A673 (cell line): Measurements from ENCODE around the gene ENTHD1. TPM values are rescaled to one million over a fixed set of nuclear protein-coding genes. Genes with fewer than 3 reads are reported as not detected.

Experiments
- BruUV-seq: library from RNA; stranded (reverse); fragments of 400-500 nt; replicated peaks from 2 replicates; lab custom pipeline; 2021; lab: Mats Ljungman, UMichigan
- CTCF ChIA-PET: fragments of 300-600 bp; sonication (Branson Sonifier 250); formaldehyde crosslinking; loops from one replicate; lab custom pipeline; 2022; ENCODE audit warnings: antibody characterized with exemption; lab: Charles Lee
- POLR2A ChIA-PET: fragments of 300-600 bp; sonication (Branson Sonifier 250); formaldehyde crosslinking; loops from one replicate; lab custom pipeline; 2022; ENCODE audit warnings: antibody characterized with exemption; ENCODE audit not compliant: low non-redundant PET; lab: Charles Lee
- DNase-seq: peaks from one replicate; pipeline ENCODE4 v3.0.0-alpha.2; 2015; ENCODE audit warnings: low spot score
- H3K27ac ChIP-seq: fragments of 200-600 bp; sonication (generic); 2 replicates; pipeline ENCODE4 v1.5.1; 2016; ENCODE audit warnings: mixed run types, low read depth, mild to moderate bottlenecking, mixed read lengths, antibody characterized with exemption, low read length; ENCODE audit not compliant: poor library complexity, severe bottlenecking
- H3K27me3 ChIP-seq: fragments of 200-600 bp; sonication (generic); replicated peaks from 2 replicates; pipeline ENCODE4 v1.6.1; 2017; ENCODE audit warnings: mixed run types, low read depth, mild to moderate bottlenecking, mixed read lengths, antibody characterized with exemption, low read length; ENCODE audit not compliant: insufficient read depth, poor library complexity
- H3K36me3 ChIP-seq: fragments of 200-600 bp; sonication (generic); 2 replicates; pipeline ENCODE4 v1.6.1; 2016; ENCODE audit warnings: mixed run types, mild to moderate bottlenecking, mixed read lengths, antibody characterized with exemption, low read length; ENCODE audit not compliant: insufficient read depth, poor library complexity, severe bottlenecking
- H3K4me1 ChIP-seq: fragments of 200-600 bp; sonication (generic); 2 replicates; pipeline ENCODE4 v1.6.1; 2017; ENCODE audit warnings: mixed run types, mild to moderate bottlenecking, mixed read lengths, antibody characterized with exemption, low read length; ENCODE audit not compliant: insufficient read depth, poor library complexity, severe bottlenecking
- H3K4me3 ChIP-seq: fragments of 200-600 bp; sonication (generic); 2 replicates; pipeline ENCODE4 v1.5.1; 2016; ENCODE audit warnings: low read depth, mixed run types, mild to moderate bottlenecking, mixed read lengths, low read length; ENCODE audit not compliant: poor library complexity, severe bottlenecking
- H3K9me3 ChIP-seq: fragments of 200-600 bp; sonication (generic); 2 replicates; pipeline ENCODE4 v1.6.1; 2016; ENCODE audit warnings: mixed run types, low read depth, mild to moderate bottlenecking, mixed read lengths, antibody characterized with exemption, low read length; ENCODE audit not compliant: poor library complexity, severe bottlenecking
- EZH2 ChIP-seq: fragments of 200-600 bp; sonication (generic); IDR thresholded peaks from 2 replicates; pipeline ENCODE4 v1.6.1; 2017; ENCODE audit warnings: borderline replicate concordance, low read depth, mild to moderate bottlenecking, mixed read lengths, antibody characterized with exemption, low read length; ENCODE audit not compliant: poor library complexity, severe bottlenecking
- intact Hi-C: fragments of 100-400 bp; cut with micrococcal nuclease; formaldehyde crosslinking; loops from one replicate; pipeline ENCODE4 v1.10.0; 2022; ENCODE audit not compliant: unreplicated experiment
- total RNA-seq: library from RNA; stranded (reverse); gene quantifications from 2 replicates; pipeline ENCODE4 v1.2.3, GENCODE V29; 2021
- TF ChIP-seq, protein P1 (sequence below): fragments of 300-800, 200-600 bp; sonication (generic); conservative IDR thresholded peaks from 2 replicates; pipeline ENCODE4 v1.5.1; 2017; ENCODE audit warnings: low read depth, mild to moderate bottlenecking, antibody characterized with exemption, low read length, moderate library complexity, mixed read lengths

The ENTHD1 gene
- total RNA-seq, 1 experiment from 2014 or later, result not detected

DNA sequence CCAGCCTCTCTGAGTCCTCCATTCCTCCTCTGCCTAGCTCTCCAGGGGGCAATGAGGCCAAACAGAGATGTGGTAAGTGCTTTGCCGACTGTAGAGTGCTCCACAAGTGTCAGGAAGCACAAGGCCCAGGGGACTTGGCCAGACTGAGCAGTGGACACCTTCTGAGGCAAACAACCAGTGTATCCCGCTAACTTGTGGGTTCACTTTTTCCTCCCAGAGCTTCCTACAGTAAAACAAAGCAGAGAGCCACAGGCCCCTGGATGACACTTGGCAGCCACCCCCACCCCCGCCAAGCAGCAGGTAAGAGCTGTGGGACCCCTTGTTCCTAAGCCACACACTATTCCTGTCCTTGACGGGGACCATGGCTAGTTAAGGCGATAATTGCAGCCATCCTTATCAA, 162.1 kb downstream of the ENTHD1 start:
- TF ChIP-seq, protein P1, sequence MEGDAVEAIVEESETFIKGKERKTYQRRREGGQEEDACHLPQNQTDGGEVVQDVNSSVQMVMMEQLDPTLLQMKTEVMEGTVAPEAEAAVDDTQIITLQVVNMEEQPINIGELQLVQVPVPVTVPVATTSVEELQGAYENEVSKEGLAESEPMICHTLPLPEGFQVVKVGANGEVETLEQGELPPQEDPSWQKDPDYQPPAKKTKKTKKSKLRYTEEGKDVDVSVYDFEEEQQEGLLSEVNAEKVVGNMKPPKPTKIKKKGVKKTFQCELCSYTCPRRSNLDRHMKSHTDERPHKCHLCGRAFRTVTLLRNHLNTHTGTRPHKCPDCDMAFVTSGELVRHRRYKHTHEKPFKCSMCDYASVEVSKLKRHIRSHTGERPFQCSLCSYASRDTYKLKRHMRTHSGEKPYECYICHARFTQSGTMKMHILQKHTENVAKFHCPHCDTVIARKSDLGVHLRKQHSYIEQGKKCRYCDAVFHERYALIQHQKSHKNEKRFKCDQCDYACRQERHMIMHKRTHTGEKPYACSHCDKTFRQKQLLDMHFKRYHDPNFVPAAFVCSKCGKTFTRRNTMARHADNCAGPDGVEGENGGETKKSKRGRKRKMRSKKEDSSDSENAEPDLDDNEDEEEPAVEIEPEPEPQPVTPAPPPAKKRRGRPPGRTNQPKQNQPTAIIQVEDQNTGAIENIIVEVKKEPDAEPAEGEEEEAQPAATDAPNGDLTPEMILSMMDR, result no peak
- no peak for TF ChIP-seq EZH2
- Histone ChIP-seq H3K4me3 (no peak overlapping the region), H3K27ac (no peak overlapping the region), H3K4me1 (no peaks in the 10 kb centered on the region), H3K36me3 (no peaks in the 10 kb centered on the region), H3K9me3 (no peaks in the 10 kb centered on the region), H3K27me3 (peaks cover 6% of the 10 kb centered on the region)
- intact Hi-C loops, result no loop called here
- POLR2A ChIA-PET, result no interaction called here
- CTCF ChIA-PET, result no interaction called here
- no peak for DNase-seq
- no TSS peak for BruUV-seq

DNA sequence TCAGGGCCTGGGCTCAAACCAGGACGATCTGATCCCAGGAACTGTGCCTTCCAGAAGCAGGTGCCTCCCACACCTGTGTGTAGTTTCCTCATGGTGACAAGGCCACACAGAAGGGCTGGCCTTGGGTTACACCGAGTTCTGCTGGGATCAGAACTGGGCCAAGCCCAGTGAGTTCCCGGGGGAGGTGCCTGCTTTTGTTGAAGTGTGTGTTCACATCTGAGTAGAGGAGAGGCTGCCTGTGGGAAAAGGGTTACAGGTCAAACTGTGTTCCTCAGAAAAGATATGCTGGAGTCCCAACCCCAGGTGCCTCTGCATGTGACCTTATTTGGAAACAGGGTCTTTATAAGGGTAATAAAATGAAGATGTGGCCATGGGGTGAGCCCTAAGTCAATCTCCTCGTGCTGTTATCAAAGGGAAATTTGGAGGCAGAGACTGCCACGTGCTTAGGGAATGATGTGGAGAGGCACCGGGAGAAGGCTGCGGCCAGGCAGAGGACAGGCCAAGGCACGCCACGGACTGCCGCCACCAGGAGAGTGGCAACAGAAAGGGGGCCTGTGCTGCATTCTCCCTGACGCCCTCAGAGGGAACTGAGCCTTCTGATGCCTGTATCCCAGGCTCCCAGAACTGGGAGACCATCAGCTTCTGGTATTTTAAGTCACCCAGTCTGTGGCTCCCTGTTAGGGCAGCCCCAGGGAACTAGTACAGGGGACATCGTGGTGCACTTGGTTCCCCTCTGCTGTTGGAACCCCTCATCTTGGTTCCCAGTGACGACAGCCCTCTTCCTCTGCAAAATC, 164.2 kb downstream of the ENTHD1 start:
- Histone ChIP-seq H3K36me3 (no peaks in the 10 kb centered on the region), H3K4me3 (no peak overlapping the region), H3K27me3 (no peaks in the 10 kb centered on the region), H3K4me1 (no peaks in the 10 kb centered on the region), H3K9me3 (no peaks in the 10 kb centered on the region), H3K27ac (no peak overlapping the region)
- no peak for DNase-seq
- CTCF ChIA-PET, result no interaction called here
- intact Hi-C loops, result no loop called here
- TF ChIP-seq, protein P1, result no peak
- no peak for TF ChIP-seq EZH2
- POLR2A ChIA-PET, result no interaction called here
- BruUV-seq, result no TSS peak

DNA sequence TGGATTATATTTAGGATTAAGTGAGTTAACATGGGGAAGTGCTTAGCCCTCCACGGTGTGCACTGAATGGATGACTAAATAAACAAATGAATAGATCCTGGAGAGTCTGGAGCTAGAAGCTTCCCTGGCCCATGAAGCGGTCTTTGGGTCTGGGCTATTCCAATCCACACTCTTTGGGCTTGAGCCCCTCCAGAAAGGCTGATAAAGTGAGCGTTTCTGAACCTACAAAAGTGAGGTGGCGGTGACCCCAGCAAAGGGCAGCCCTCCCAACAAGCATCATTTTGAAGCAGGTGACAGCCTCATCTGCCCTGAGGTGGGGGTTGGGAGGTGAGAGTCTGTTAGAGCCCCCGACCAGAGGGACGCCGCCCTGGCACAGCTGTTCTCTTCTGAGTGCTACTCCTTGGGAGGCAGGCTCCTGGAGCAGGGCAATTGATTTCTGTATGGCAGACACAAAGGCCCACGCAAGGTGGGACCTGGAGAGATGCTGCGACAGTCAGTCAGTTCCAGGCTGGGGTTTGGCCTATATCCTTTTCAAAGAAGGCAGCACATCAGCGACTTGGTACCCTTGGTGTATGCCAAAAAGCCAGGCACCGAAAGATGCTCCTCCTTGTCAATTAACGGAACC, 165.2 kb downstream of the ENTHD1 start:
- no peaks in the 10 kb centered on the region for H3K4me1 ChIP-seq
- no peak overlapping the region for H3K27ac ChIP-seq
- BruUV-seq, result no TSS peak
- no peaks in the 10 kb centered on the region for H3K36me3 ChIP-seq
- intact Hi-C loops, result no loop called here
- TF ChIP-seq EZH2, result no peak
- TF ChIP-seq, protein P1, result no peak
- no peak overlapping the region for H3K4me3 ChIP-seq
- ChIA-PET POLR2A (no interaction called here), CTCF (no interaction called here)
- no peak for DNase-seq
- H3K9me3 ChIP-seq, result no peaks in the 10 kb centered on the region
- no peaks in the 10 kb centered on the region for H3K27me3 ChIP-seq
